Stomach (tissue), 9 donors: ENCODE data around the gene SRGN. TPM values are rescaled to one million over a fixed set of nuclear protein-coding genes. Genes with fewer than 3 reads are reported as not detected.
A peak's percentile ranks its signal among the peaks of the same experiment; 100 is the strongest.

ENCODE experiments used
- DNase-seq, 2 donors: peaks; one replicate each; pipeline versions ENCODE4 v3.0.0 to v3.0.0-alpha.2; 2013 to 2019
- H3K27ac ChIP-seq, 5 donors: fragments of 200-600 bp in 4 of 5; sonication (generic) in 4 of 5; one replicate each; pipeline ENCODE4 v1.5.1; 2013 to 2019; ENCODE audit warnings: mild to moderate bottlenecking in 1 of 5, moderate library complexity in 1 of 5
- H3K27me3 ChIP-seq, 3 donors: fragments of 200-600 bp; sonication (generic); one replicate each; pipeline ENCODE4 v1.5.1; 2017 to 2019; ENCODE audit warnings: mixed run types in 1 of 3
- H3K36me3 ChIP-seq, 4 donors: fragments of 200-600 bp; sonication (generic); 1 replicate in 3 of 4; 2 replicates in 1 of 4; pipeline ENCODE4 v1.5.1; 2016 to 2019
- H3K4me1 ChIP-seq, 4 donors: fragments of 200-600 bp; sonication (generic); one replicate each; pipeline ENCODE4 v1.5.1; 2016 to 2019
- H3K4me3 ChIP-seq, 4 donors: fragments of 200-600 bp; sonication (generic) in 3 of 4; one replicate each; pipeline ENCODE4 v1.5.1; 2016 to 2019; ENCODE audit warnings: mild to moderate bottlenecking in 1 of 4
- H3K9me3 ChIP-seq, 4 donors: fragments of 200-600 bp; sonication (generic); one replicate each; pipeline ENCODE4 v1.5.1; 2016 to 2019
- EP300 ChIP-seq: sonication (generic); formaldehyde crosslinking; IDR thresholded peaks from one replicate; pipeline ENCODE4 v1.6.1; 2017; ENCODE audit warnings: antibody characterized with exemption
- POLR2A ChIP-seq, 4 donors: fragments of 450-650 bp; IDR thresholded peaks; one replicate each; pipeline ENCODE4 v1.6.1; 2016; ENCODE audit warnings: antibody characterized with exemption in 4 of 4, control low read depth in 2 of 4, mild to moderate bottlenecking in 1 of 4, moderate library complexity in 1 of 4
- POLR2AphosphoS5 ChIP-seq, 3 donors: sonication (generic); formaldehyde crosslinking; IDR thresholded peaks; one replicate each; pipeline ENCODE4 v1.6.1; 2016; ENCODE audit warnings: antibody characterized with exemption in 3 of 3
- WGBS, 5 donors: extraction: QIAGEN DNeasy Blood & Tissue Kit in 3 of 5; methylation state at CpG; one replicate each; pipeline versions ENCODE4 v1.1.5 to v1.1.7; 2013 to 2018; 5-methylcytosine and 5-hydroxymethylcytosine counted together
- intact Hi-C: fragments of 100-400 bp; cut with DNase I; formaldehyde crosslinking; loops from one replicate; pipeline ENCODE4 v1.15.1; 2023; ENCODE audit warnings: low total_unique reads
- polyA plus RNA-seq, 3 donors: library from polyadenylated mRNA; stranded (reverse); fragments of 200-250 nt; gene quantifications; one replicate each; pipeline ENCODE4 v1.2.3, GENCODE V29; 2013
- total RNA-seq, 5 donors: library from RNA; depleted of rRNA; stranded (reverse); fragments of >200 nt; gene quantifications; one replicate each; pipeline versions ENCODE4 v1.1.0 to v1.2.3, GENCODE V29; 2014 to 2016
- TF ChIP-seq, protein P1 (sequence below), 7 experiments: fragments of 450-650 bp in 4 of 7; fragments of 200-600 bp in 3 of 7; sonication (generic) in 3 of 7; IDR thresholded peaks; one replicate each; pipeline ENCODE4 v1.5.1; 2016 to 2019; ENCODE audit warnings: antibody characterized with exemption in 7 of 7, control low read depth in 2 of 7, mild to moderate bottlenecking in 1 of 7
- donor health status: healthy with polysubstance abuse.
- donor health status: Bipolar disorder and iron deficiency.
- donor health status: healthy.

Gene SRGN
- total and polyA plus RNA-seq, 8 donors, result 1.3 to 212 (median 42.9) TPM

GRCh38 chr10:69089638-69090599, 2.0 kb downstream of the SRGN start:
- Histone ChIP-seq H3K4me3 (peak overlapping the region; percentile 29 to 40 (median 35)), H3K4me1 (peaks cover 0 to 22% (median 4%) of the 10 kb centered on the region in 4 donors), H3K9me3 (no peaks in the 10 kb centered on the region), H3K36me3 (no peaks in the 10 kb centered on the region), H3K27me3 (no peaks in the 10 kb centered on the region), H3K27ac (peak overlapping the region; percentile 77 to 94 (median 83))
- intact Hi-C loops, result no loop called here
- TF ChIP-seq EP300 (no peak), POLR2AphosphoS5 (IDR thresholded peaks at IDR 0.05) (peak; percentile 18 to 73 (median 64))
- peak; percentile 51 to 72 for DNase-seq
- WGBS, 5 donors, result 55 to 72% (median 67%) methylated on average over 16 of the region's 16 CpGs

DNA sequence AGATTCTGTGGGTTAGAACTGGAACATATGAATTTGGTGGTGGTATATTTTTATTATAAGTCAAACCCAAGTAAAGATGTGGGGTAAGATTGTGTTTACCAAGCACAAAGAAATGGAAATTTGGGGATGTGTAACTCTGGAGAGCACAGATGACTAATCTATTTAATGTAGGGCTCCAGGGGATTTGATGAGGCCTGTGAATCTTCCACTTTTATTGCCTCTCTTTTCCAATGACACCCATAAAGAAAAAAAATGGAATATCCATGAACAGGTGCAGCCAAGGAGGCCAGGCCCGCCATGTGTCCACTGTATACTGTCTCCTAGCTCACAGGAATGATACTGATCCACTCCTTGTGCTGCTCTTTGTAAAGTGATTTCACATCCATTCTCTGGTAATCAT, 2.8 kb downstream of the SRGN start:
- 85 to 100% (median 89%) methylated on average over 1 of the region's 1 CpG for WGBS, 5 donors
- H3K9me3 ChIP-seq, result no peaks in the 10 kb centered on the region
- H3K4me3 ChIP-seq, result peak overlapping the region; percentile 29 to 40 (median 35)
- peak overlapping the region in 4 of 5 donors; percentile 77 to 94 (median 84) for H3K27ac ChIP-seq
- DNase-seq, result no peak
- intact Hi-C loops, result no loop called here
- H3K36me3 ChIP-seq, result no peaks in the 10 kb centered on the region
- no peaks in the 10 kb centered on the region for H3K27me3 ChIP-seq
- H3K4me1 ChIP-seq, result peaks cover 0 to 22% (median 4%) of the 10 kb centered on the region in 4 donors
- TF ChIP-seq POLR2A (IDR thresholded peaks at IDR 0.05) (no peak), EP300 (no peak), POLR2AphosphoS5 (IDR thresholded peaks at IDR 0.05) (no peak)
- TF ChIP-seq, protein P1, sequence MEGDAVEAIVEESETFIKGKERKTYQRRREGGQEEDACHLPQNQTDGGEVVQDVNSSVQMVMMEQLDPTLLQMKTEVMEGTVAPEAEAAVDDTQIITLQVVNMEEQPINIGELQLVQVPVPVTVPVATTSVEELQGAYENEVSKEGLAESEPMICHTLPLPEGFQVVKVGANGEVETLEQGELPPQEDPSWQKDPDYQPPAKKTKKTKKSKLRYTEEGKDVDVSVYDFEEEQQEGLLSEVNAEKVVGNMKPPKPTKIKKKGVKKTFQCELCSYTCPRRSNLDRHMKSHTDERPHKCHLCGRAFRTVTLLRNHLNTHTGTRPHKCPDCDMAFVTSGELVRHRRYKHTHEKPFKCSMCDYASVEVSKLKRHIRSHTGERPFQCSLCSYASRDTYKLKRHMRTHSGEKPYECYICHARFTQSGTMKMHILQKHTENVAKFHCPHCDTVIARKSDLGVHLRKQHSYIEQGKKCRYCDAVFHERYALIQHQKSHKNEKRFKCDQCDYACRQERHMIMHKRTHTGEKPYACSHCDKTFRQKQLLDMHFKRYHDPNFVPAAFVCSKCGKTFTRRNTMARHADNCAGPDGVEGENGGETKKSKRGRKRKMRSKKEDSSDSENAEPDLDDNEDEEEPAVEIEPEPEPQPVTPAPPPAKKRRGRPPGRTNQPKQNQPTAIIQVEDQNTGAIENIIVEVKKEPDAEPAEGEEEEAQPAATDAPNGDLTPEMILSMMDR (IDR thresholded peaks at IDR 0.05), result no peak

DNA sequence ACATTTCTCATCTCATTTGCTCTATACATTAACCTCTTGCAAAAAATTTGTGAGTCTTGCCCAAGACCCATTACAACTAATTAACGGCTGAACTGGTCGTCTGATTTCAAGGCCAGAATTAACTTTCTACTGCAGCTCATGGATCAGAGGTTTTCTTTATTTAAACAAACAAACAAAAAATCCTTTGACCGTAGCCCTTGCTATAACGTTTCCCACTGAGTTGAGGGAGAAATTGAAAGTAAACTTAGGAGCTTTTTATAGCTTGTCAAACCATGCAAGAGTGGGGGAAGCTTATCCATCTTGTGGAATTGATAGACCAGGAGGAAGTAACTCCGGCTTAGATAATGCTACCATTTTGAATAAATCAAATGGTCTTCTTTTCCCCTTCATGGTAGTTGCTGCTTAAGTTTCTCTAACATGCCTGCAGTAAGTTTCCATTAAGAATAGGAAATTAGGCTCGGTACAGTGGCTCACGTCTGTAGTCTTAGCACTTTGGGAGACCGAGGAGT, 3.3 kb downstream of the SRGN start:
- DNase-seq, result no peak
- intact Hi-C loops, result no loop called here
- no peaks in the 10 kb centered on the region for H3K36me3 ChIP-seq
- H3K9me3 ChIP-seq, result no peaks in the 10 kb centered on the region
- 46 to 54% (median 50%) methylated on average over 8 of the region's 8 CpGs for WGBS, 5 donors
- H3K27me3 ChIP-seq, result no peaks in the 10 kb centered on the region
- H3K4me1 ChIP-seq, result peaks cover 0 to 17% (median 4%) of the 10 kb centered on the region in 4 donors
- H3K4me3 ChIP-seq, result peak overlapping the region in 3 of 4 donors; percentile 35 to 40 (median 35)
- TF ChIP-seq POLR2AphosphoS5 (IDR thresholded peaks at IDR 0.05), result no peak
- TF ChIP-seq, protein P1 (IDR thresholded peaks at IDR 0.05), result no peak
- no peak for TF ChIP-seq EP300
- TF ChIP-seq POLR2A (IDR thresholded peaks at IDR 0.05), result no peak
- H3K27ac ChIP-seq, result peak overlapping the region; percentile 37 to 94 (median 83)

DNA sequence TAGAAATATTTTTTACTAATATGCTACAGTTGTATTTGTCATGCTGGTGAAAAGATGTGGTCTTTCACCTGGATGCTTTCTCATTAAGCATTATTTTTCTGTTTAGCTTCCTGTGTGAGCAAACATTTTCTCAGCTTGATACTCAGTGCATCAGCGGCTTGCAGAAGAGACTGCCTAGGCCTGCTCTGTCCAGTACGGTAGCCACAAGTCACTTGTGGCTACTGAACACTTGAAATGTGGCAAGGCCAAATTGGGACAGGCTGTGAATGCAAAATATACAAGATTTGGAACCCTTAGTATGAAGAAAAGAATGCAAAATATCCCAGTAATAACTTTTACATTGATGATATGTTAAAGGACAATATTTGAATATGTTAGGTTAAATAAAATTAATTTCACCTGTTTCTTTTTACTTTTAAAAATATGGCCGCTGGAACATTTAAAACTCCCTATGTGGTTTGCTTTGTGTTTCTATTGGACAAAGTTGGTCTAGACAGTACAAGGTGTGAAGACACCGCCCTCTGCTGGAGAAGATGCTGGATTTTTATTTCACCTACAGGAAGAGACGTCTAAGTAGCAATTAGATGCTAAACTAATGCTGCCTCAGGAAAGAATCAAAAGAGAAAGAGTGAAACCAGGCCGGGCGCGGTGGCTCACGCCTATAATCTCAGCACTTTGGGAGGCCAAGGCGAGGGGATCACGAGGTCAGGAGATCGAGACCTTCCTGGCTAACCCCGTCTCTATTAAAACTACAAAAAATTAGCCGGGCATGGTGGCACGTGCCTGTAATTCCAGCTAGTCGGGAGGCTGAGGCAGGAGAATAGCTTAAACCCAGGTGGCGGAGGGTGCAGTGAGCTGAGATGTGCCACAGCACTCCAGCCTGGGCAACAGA, 5.3 kb downstream of the SRGN start:
- peak overlapping the region in 3 of 5 donors; percentile 37 to 48 (median 39) for H3K27ac ChIP-seq
- H3K9me3 ChIP-seq, result no peaks in the 10 kb centered on the region
- TF ChIP-seq POLR2AphosphoS5 (IDR thresholded peaks at IDR 0.05) (peak in 2 of 3 donors; percentile 6 to 75), POLR2A (IDR thresholded peaks at IDR 0.05) (no peak), EP300 (no peak)
- TF ChIP-seq, protein P1 (IDR thresholded peaks at IDR 0.05), result peak in 5 of 7 experiments; percentile 56 to 83 (median 78)
- no peaks in the 10 kb centered on the region for H3K27me3 ChIP-seq
- WGBS, 5 donors, result 46 to 52% (median 47%) methylated on average over 17 of the region's 17 CpGs
- peak; percentile 88 to 93 for DNase-seq
- H3K4me3 ChIP-seq, result peak overlapping the region in 2 of 4 donors; percentile 15 to 35
- H3K4me1 ChIP-seq, result peaks cover 0 to 15% (median 4%) of the 10 kb centered on the region in 4 donors
- peaks cover 0 to 8% (median 3%) of the 10 kb centered on the region in 4 donors for H3K36me3 ChIP-seq
- intact Hi-C loops, result no loop called here
